ENCODE measurements around the gene COL19A1. TPM values are rescaled to one million over a fixed set of nuclear protein-coding genes. Genes with fewer than 3 reads are reported as not detected.

Gene COL19A1
- total RNA-seq, 1 experiment from 2014 or later = not detected

DNA sequence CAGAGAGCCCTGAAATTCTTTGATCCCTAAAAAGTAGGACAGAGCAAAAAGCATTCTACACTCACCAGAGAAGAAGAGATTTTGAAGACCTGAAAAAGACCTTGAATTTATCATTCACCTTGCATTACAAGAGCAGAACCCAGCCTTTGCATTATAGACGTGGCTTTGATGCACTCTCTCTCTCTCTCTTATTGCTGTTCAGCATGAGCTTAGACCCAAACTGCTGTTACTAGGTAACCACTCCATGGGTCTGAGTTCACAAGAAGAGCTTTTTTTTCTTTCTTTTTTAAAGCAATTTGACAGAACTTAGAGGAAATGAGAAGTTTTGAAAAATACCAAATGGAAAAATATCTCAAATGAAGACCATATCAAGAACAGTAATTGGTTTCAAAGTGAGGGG, 392.1 kb downstream of the COL19A1 start:
- no peaks in the 10 kb centered on the region for H3K36me3 ChIP-seq (ENCODE audit: control insufficient read depth, insufficient read depth, low read length)
- H3K9me3 ChIP-seq (ENCODE audit: control insufficient read depth, insufficient read depth, low read depth, low read length) = no peaks in the 10 kb centered on the region
- ATAC-seq (no peak), DNase-seq (ENCODE audit: low read depth, low spot score) (no peak)
- no peaks in the 10 kb centered on the region for H3K4me1 ChIP-seq (ENCODE audit: control insufficient read depth, insufficient read depth, low read length)
- no peak overlapping the region for H3K27ac ChIP-seq (ENCODE audit: low read length)
- intact Hi-C loops (cut with micrococcal nuclease; ENCODE audit: unreplicated experiment) (no loop called here), in situ Hi-C loops (cut with HindIII; ENCODE audit: low pct_unique_long_range_greater_than_20kb, low sequenced_read_pairs) (no loop called here)
- ChIA-PET CTCF (no interaction called here), POLR2A (no interaction called here)
- no peak overlapping the region for H3K4me3 ChIP-seq (ENCODE audit: low read depth in 2 of 2, low read length in 2 of 2)
- TF ChIP-seq REST (IDR thresholded peaks at IDR 0.05; ENCODE audit: insufficient read depth in 1 of 2, low read depth in 2 of 2, low read length in 1 of 2) (no peak), POLR2AphosphoS5 (IDR thresholded peaks at IDR 0.05; ENCODE audit: low read depth, low read length) (no peak)
- BruUV-seq (replicated peaks) = no TSS peak
- H3K27me3 ChIP-seq (ENCODE audit: control insufficient read depth, insufficient read depth, low read length) = no peaks in the 10 kb centered on the region

Other genes with a start within 250 kb of the COL19A1 start
- 17.9 TPM for gene LMBRD1, start 69.5 kb upstream of the COL19A1 start, total RNA-seq (2021; ENCODE audit: unreplicated experiment)